Measurements from ENCODE around the gene KAT6B.

KAT6B gene

DNA sequence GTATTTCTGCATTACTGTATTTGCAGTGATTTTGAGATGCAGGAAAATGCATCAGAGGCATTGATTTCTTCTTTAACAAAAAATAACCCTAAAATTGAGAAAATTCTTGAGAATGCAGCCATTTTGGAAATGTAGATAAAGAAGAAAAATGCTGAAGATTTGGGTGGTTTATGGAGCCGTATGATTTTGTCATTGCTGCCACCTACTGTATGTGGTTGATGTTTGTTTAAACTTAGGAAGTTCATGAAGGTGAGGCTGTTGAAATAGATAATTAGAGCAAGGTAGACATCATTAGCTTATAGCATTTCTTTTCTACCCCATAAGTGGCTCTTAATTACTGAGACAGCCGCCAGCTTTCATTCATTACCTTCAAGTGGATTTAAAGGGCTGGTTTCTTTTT lies 193.0 kb downstream of the KAT6B start:
- no peak for DNase-seq

GRCh38 chr10:75020168-75020567 lies 193.8 kb downstream of the KAT6B start:
- DNase-seq, result no peak

- DNase-seq, result no peak
These were observed 195.2 kb downstream of the KAT6B start for GRCh38 chr10:75021379-75022249.

- DNase-seq, result no peak
These were observed 196.7 kb downstream of the KAT6B start for GRCh38 chr10:75023074-75023473.

GRCh38 chr10:75024971-75025523 lies 198.6 kb downstream of the KAT6B start:
- no peak for DNase-seq

GRCh38 chr10:75028049-75028448 lies 201.6 kb downstream of the KAT6B start:
- no peak for DNase-seq

- peak in 1 of 2 donors; percentile 7 for DNase-seq
These were observed 202.3 kb downstream of the KAT6B start for GRCh38 chr10:75028748-75029147.

DNA sequence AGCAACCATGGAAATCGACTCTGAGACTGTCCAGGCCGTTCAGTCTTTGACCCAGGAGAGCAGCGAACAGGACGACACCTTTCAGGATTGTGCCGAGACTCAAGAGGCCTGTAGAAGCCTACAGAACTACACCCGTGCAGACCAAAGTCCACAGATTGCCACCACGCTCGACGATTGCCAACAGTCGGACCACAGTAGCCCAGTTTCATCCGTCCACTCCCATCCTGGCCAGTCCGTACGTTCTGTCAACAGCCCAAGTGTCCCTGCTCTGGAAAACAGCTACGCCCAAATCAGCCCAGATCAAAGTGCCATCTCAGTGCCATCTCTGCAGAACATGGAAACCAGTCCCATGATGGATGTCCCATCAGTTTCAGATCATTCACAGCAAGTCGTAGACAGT lies 203.0 kb downstream of the KAT6B start:
- no peak for DNase-seq

DNA sequence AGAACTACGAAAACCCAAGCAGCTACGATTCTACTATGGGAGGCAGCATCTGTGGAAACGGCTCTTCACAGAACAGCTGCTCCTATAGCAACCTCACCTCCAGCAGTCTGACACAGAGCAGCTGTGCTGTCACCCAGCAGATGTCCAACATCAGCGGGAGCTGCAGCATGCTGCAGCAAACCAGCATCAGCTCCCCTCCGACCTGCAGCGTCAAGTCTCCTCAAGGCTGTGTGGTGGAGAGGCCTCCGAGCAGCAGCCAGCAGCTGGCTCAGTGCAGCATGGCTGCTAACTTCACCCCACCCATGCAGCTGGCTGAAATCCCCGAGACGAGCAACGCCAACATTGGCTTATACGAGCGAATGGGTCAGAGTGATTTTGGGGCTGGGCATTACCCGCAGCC lies 203.5 kb downstream of the KAT6B start:
- no peak for DNase-seq

DNA sequence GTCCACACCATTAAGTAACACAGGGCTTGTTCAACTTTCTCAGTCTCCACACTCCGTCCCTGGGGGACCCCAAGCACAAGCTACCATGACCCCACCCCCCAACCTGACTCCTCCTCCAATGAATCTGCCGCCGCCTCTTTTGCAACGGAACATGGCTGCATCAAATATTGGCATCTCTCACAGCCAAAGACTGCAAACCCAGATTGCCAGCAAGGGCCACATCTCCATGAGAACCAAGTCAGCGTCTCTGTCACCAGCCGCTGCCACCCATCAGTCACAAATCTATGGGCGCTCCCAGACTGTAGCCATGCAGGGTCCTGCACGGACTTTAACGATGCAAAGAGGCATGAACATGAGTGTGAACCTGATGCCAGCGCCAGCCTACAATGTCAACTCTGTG lies 204.0 kb downstream of the KAT6B start:
- no peak for DNase-seq

- no peak for DNase-seq
These were observed 205.7 kb downstream of the KAT6B start for GRCh38 chr10:75032119-75032518.

- DNase-seq, result no peak
These were observed 206.4 kb downstream of the KAT6B start for GRCh38 chr10:75032813-75033212.

DNA sequence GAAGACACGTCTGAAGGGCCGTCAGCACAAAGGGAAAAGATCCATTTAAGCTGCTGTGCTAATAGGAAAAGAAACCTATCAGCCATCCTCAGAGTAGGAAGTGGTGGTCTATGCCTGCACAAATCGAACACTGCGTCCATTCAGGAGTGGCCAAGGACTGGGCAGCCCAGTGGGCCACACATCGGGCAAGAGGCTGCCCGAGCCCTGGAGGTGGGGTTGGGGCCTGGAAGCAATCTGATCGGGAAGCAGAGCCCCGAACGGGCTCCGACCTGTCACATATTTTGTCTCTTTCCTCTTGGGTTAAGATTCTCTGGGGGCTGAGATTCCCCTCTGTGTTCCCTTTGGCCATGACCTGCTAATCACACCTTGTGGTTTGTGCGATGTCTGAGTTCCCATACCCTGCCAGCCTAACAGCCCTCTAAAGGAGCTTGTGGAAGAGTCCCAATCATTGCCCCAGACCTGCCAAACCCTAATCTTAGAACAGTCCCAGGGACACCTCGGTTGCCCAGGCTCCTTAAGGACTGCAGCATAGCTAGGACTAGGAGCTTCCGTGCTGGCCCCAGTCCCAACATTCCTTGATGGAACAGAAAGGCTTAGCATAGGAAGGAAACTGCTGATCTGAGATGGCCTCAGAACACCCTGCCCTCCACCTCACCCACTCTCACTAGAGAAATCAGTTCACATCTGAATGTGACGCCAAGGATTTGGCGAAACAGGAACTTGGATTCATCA lies 207.2 kb downstream of the KAT6B start:
- no peak for DNase-seq

- peak; percentile 43 to 48 for DNase-seq
These were observed 207.7 kb downstream of the KAT6B start for GRCh38 chr10:75034131-75034512.

GRCh38 chr10:75034714-75035258 lies 208.4 kb downstream of the KAT6B start:
- DNase-seq, result no peak

GRCh38 chr10:75035975-75036708 lies 209.7 kb downstream of the KAT6B start:
- peak in 1 of 2 donors; percentile 27 for DNase-seq

DNA sequence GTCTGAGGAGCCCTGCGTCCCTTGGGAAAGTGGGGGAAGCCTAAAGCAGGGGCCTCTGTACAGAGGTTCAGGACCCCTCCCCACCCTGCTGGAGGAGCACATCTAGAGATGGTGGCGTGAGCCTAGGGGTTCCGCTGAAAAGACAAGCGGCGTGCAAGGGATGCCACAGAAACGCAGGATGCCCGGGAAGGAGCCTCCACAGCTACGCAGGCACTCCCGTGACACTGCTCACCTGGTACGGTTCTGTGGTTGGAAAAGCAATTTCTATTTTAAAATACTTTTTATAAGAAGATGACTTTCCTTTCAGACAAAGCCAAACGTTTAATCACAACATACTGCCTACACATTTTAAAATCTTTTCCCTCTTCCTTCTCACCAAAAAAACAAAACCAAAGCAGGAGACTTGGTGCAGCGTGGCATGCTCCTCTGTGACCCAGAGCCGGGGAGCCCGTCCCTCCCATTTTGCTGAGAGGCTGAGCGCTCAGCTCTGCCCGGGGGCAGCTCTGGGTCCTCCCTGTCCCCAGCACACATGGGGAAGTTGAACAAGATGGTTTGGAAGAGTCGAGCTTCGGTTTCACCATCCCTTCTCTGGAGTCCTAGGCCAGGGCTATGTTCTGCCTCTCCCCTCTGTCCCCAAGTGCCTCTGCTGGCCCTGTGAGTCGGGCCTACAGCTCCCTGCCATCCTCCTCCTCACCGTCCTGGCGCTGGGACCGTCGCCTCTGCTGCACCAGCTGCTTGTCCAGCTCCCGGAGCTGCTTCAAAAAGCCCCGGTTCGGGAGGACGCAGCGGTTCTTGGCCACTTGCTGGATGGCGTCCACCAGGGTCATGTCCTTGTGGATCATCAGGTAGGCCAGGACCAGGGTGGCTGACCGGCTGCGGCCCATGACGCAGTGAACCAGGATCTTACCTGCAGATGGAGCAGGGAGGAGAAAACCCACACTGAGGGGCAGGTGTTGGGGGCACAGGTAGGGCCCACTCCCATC lies 211.1 kb downstream of the KAT6B start:
- no peak for DNase-seq

- no peak for DNase-seq
These were observed 211.9 kb downstream of the KAT6B start for GRCh38 chr10:75038335-75038734.

DNA sequence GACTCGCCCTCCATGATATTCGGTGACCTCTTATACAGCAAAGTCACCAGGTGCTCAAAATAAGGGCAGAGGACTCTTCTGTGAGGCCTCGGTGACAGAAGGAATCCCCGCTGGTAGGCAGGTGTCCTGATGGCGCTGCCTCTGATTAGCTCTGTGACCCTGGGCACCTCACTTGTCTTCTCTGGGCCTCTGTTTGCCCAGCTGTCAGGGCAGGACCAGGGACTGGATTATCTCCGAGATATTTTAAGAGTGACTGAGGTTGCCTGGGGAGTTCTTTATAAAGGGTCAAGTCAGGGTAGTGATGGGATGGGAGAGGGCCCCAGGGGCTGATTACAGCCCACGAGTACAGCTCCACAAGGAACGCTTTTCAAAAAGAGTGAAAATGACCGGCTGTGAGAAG lies 214.2 kb downstream of the KAT6B start:
- no peak for DNase-seq

GRCh38 chr10:75042292-75042974 lies 216.0 kb downstream of the KAT6B start:
- DNase-seq, result no peak

All from inflammatory macrophage (primary cell).